Hepatocyte (in vitro differentiated cells): Measurements from ENCODE around the gene ADSS2. TPM values are rescaled to one million over a fixed set of nuclear protein-coding genes. Genes with fewer than 3 reads are reported as not detected.

Source experiments
- DNase-seq: peaks from one replicate; pipeline ENCODE4 v3.0.0-alpha.2; 2016; ENCODE audit warnings: low spot score
- H2AFZ ChIP-seq: fragments of 200-600 bp; sonication (generic); 2 replicates; pipeline ENCODE4 v1.6.0; 2016; ENCODE audit warnings: antibody characterized with exemption, mild to moderate bottlenecking
- H3K27ac ChIP-seq: fragments of 200-600 bp; sonication (generic); 2 replicates; pipeline ENCODE4 v1.5.1; 2016; ENCODE audit warnings: mild to moderate bottlenecking
- H3K27me3 ChIP-seq: fragments of 200-600 bp; sonication (generic); 2 replicates; pipeline ENCODE4 v1.6.1; 2016
- H3K36me3 ChIP-seq: fragments of 200-600 bp; sonication (generic); replicated peaks from 2 replicates; pipeline ENCODE4 v1.5.1; 2016; ENCODE audit warnings: low read depth; ENCODE audit not compliant: insufficient read depth
- H3K4me1 ChIP-seq: fragments of 200-600 bp; sonication (generic); 2 replicates; pipeline ENCODE4 v1.5.1; 2016; ENCODE audit warnings: mild to moderate bottlenecking, moderate library complexity; ENCODE audit not compliant: insufficient read depth
- H3K4me2 ChIP-seq: fragments of 200-600 bp; sonication (generic); 2 replicates; pipeline ENCODE4 v1.6.0; 2016
- H3K4me3 ChIP-seq: fragments of 200-600 bp; sonication (generic); 2 replicates; pipeline ENCODE4 v1.5.1; 2016; ENCODE audit warnings: mild to moderate bottlenecking
- H3K79me2 ChIP-seq: fragments of 200-600 bp; sonication (generic); 2 replicates; pipeline ENCODE4 v1.6.0; 2017; ENCODE audit warnings: mild to moderate bottlenecking
- H3K9me2 ChIP-seq: fragments of 200-600 bp; sonication (generic); replicated peaks from 2 replicates; pipeline ENCODE4 v1.6.0; 2017; ENCODE audit warnings: mild to moderate bottlenecking; ENCODE audit not compliant: insufficient read depth
- H3K9me3 ChIP-seq: fragments of 200-600 bp; sonication (generic); 2 replicates; pipeline ENCODE4 v1.5.1; 2016; ENCODE audit warnings: low read depth, mild to moderate bottlenecking
- H4K20me1 ChIP-seq: fragments of 200-600 bp; sonication (generic); 2 replicates; pipeline ENCODE4 v1.6.0; 2016; ENCODE audit warnings: mild to moderate bottlenecking; ENCODE audit not compliant: insufficient read depth, poor library complexity, severe bottlenecking
- EZH2 ChIP-seq: fragments of 200-600 bp; sonication (generic); IDR thresholded peaks from 2 replicates; pipeline ENCODE4 v1.6.1; 2016; ENCODE audit warnings: antibody characterized with exemption, mild to moderate bottlenecking, borderline replicate concordance
- EZH2phosphoT487 ChIP-seq: fragments of 200-600 bp; sonication (generic); IDR thresholded peaks from one replicate; pipeline ENCODE4 v1.6.1; 2018; ENCODE audit warnings: antibody characterized with exemption, mild to moderate bottlenecking, low read depth, moderate library complexity; ENCODE audit not compliant: unreplicated experiment, severe bottlenecking
- WGBS: methylation state at CpG from one replicate; pipeline ENCODE4 v1.1.6; 2016; ENCODE audit warnings: low lambda C conversion rate; ENCODE audit errors: missing lambda C conversion rate; 5-methylcytosine and 5-hydroxymethylcytosine counted together
- polyA plus RNA-seq: library from polyadenylated mRNA; unstranded; fragments of >200 nt; fragmentation: Nextera tagmentation; extraction: Ambion mirVana; gene quantifications from 2 replicates; pipeline ENCODE4 v1.2.1, GENCODE V29; 2016
- total RNA-seq: library from RNA; depleted of rRNA; stranded (reverse); fragments of >200 nt; gene quantifications from 2 replicates; pipeline ENCODE4 v1.2.3, GENCODE V29; 2014
- TF ChIP-seq, protein P1 (sequence below): fragments of 200-600 bp; sonication (generic); IDR thresholded peaks from 2 replicates; pipeline ENCODE4 v1.5.1; 2016; ENCODE audit warnings: antibody characterized with exemption, mild to moderate bottlenecking; ENCODE audit not compliant: poor library complexity

Gene ADSS2
- total and polyA plus RNA-seq, 2 experiments from 2014 or later = 24.2 to 42.3 TPM

- Histone ChIP-seq H2AFZ (no peak overlapping the region), H3K36me3 (no peaks in the 10 kb centered on the region), H3K4me1 (no peaks in the 10 kb centered on the region), H3K4me2 (no peak overlapping the region), H3K79me2 (no peaks in the 10 kb centered on the region), H3K27me3 (no peaks in the 10 kb centered on the region), H3K27ac (no peak overlapping the region), H3K9me3 (no peaks in the 10 kb centered on the region), H4K20me1 (no peaks in the 10 kb centered on the region), H3K4me3 (no peak overlapping the region), H3K9me2 (no peaks in the 10 kb centered on the region)
- DNase-seq = no peak
- WGBS = 91% methylated on average over 3 of the region's 3 CpGs
- no peak for TF ChIP-seq EZH2phosphoT487
- TF ChIP-seq, protein P1, sequence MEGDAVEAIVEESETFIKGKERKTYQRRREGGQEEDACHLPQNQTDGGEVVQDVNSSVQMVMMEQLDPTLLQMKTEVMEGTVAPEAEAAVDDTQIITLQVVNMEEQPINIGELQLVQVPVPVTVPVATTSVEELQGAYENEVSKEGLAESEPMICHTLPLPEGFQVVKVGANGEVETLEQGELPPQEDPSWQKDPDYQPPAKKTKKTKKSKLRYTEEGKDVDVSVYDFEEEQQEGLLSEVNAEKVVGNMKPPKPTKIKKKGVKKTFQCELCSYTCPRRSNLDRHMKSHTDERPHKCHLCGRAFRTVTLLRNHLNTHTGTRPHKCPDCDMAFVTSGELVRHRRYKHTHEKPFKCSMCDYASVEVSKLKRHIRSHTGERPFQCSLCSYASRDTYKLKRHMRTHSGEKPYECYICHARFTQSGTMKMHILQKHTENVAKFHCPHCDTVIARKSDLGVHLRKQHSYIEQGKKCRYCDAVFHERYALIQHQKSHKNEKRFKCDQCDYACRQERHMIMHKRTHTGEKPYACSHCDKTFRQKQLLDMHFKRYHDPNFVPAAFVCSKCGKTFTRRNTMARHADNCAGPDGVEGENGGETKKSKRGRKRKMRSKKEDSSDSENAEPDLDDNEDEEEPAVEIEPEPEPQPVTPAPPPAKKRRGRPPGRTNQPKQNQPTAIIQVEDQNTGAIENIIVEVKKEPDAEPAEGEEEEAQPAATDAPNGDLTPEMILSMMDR = no peak
- no peak for TF ChIP-seq EZH2
These were observed 67.6 kb downstream of the ADSS2 start for GRCh38 chr1:244384066-244384465.

DNA sequence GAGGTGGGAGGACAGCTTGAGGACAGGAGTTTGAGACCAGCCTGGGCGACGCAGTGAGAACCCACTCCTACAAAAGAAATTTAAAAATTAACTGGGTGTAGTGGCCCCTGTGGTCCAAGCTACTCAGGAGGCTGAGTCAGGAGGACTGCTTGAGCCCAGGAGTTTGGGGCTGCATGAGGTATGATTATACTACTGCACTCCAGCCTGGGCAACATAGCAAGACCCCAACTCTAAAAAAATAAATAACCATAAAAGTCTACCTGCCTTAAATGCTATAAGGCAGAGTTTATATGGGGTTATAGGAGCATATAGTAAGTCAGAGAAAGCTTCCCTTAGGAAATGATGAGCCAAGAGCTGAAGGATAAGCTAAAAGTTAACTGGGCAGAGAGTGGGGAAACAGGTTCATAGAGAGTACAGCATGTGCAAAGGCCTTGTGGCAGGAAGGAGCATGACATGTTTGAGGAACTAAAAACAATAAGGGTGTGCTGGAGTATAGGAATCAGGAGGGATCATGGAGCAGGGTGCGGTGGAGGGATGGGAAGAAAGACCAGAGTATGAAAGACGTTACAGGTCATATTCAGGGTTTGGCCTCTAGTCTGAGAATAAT is 68.3 kb downstream of the ADSS2 start:
- WGBS = 88% methylated on average over 4 of the region's 4 CpGs
- no peaks in the 10 kb centered on the region for H3K9me3 ChIP-seq
- H3K4me3 ChIP-seq = no peak overlapping the region
- H2AFZ ChIP-seq = no peak overlapping the region
- no peaks in the 10 kb centered on the region for H3K4me1 ChIP-seq
- no peak overlapping the region for H3K27ac ChIP-seq
- no peaks in the 10 kb centered on the region for H3K36me3 ChIP-seq
- no peaks in the 10 kb centered on the region for H4K20me1 ChIP-seq
- H3K27me3 ChIP-seq = no peaks in the 10 kb centered on the region
- TF ChIP-seq EZH2phosphoT487 (no peak), EZH2 (no peak)
- TF ChIP-seq, protein P1 = no peak
- no peak overlapping the region for H3K4me2 ChIP-seq
- no peaks in the 10 kb centered on the region for H3K9me2 ChIP-seq
- no peak for DNase-seq
- H3K79me2 ChIP-seq = no peaks in the 10 kb centered on the region

- TF ChIP-seq EZH2 (no peak), EZH2phosphoT487 (no peak)
- TF ChIP-seq, protein P1 = no peak
- H4K20me1 ChIP-seq = no peaks in the 10 kb centered on the region
- no peaks in the 10 kb centered on the region for H3K4me1 ChIP-seq
- H3K27ac ChIP-seq = no peak overlapping the region
- WGBS = 90% methylated on average over 7 of the region's 7 CpGs
- no peaks in the 10 kb centered on the region for H3K79me2 ChIP-seq
- no peak overlapping the region for H2AFZ ChIP-seq
- H3K9me2 ChIP-seq = no peaks in the 10 kb centered on the region
- H3K4me3 ChIP-seq = no peak overlapping the region
- no peaks in the 10 kb centered on the region for H3K27me3 ChIP-seq
- no peaks in the 10 kb centered on the region for H3K9me3 ChIP-seq
- H3K36me3 ChIP-seq = no peaks in the 10 kb centered on the region
- DNase-seq = no peak
- H3K4me2 ChIP-seq = no peak overlapping the region
These were observed 69.7 kb downstream of the ADSS2 start for GRCh38 chr1:244381878-244382565.
